Measurements from ENCODE around the gene NINL. TPM values are rescaled to one million over a fixed set of nuclear protein-coding genes. Genes with fewer than 3 reads are reported as not detected.

The NINL gene
- total RNA-seq, 1 experiment from 2014 or later = 31.5 TPM

DNA sequence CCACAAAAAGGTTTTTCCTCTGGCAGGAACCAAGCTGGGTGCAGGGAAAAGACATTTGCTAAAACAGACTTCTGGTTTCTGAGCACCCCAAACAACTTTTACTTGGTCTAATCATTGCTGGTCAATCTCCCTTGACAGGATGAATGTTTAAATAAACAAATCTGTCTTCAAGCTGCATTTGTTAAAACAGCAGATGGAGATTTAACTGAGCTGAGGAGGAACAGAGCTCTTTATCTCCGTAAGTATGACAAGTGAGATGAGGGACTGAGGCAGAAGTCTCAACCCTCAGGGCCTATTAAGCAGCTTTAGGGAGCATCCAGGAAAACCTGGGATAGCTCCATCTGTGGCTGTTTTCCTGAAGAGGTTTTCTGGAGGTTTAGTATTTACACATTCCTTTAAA is 40.6 kb downstream of the NINL start:
- CTCF ChIA-PET = no interaction called here

DNA sequence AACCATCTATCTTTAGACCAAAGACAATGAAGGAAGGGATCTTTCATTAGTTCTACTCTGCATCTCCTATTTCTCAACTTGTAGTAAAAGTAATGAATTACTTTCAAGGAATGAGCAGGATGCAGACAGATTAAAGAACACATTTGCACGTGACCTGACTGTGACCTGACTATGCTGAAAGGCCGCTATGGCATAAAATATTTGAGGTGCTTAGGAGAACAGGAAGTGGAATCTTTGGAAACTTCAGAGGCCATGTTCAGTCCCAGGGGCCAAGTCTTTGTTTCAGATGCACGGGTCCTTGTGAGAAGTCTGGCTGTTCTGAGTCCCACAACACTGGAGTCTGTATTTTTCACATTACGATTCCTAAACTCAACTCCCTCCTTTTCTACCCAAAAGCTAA is 41.0 kb downstream of the NINL start:
- TF ChIP-seq EZH2 (IDR thresholded peaks at IDR 0.05; ENCODE audit: borderline replicate concordance, low read depth, low read length, poor library complexity, severe bottlenecking) = no peak
- TF ChIP-seq, protein P1, sequence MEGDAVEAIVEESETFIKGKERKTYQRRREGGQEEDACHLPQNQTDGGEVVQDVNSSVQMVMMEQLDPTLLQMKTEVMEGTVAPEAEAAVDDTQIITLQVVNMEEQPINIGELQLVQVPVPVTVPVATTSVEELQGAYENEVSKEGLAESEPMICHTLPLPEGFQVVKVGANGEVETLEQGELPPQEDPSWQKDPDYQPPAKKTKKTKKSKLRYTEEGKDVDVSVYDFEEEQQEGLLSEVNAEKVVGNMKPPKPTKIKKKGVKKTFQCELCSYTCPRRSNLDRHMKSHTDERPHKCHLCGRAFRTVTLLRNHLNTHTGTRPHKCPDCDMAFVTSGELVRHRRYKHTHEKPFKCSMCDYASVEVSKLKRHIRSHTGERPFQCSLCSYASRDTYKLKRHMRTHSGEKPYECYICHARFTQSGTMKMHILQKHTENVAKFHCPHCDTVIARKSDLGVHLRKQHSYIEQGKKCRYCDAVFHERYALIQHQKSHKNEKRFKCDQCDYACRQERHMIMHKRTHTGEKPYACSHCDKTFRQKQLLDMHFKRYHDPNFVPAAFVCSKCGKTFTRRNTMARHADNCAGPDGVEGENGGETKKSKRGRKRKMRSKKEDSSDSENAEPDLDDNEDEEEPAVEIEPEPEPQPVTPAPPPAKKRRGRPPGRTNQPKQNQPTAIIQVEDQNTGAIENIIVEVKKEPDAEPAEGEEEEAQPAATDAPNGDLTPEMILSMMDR (conservative IDR thresholded peaks at IDR 0.05; ENCODE audit: low read depth, low read length) = no peak
- intact Hi-C loops (cut with micrococcal nuclease; ENCODE audit: unreplicated experiment) = no loop called here
- peak; percentile 24 for DNase-seq (ENCODE audit: low spot score)
- Histone ChIP-seq H3K4me3 (ENCODE audit: low read depth, low read length, poor library complexity, severe bottlenecking) (no peak overlapping the region), H3K27ac (ENCODE audit: low read depth, low read length, poor library complexity, severe bottlenecking) (peak overlapping the region; percentile 56), H3K9me3 (ENCODE audit: low read depth, low read length, poor library complexity, severe bottlenecking) (no peaks in the 10 kb centered on the region), H3K4me1 (ENCODE audit: insufficient read depth, low read length, poor library complexity, severe bottlenecking) (peaks cover 36% of the 10 kb centered on the region), H3K27me3 (replicated peaks; ENCODE audit: insufficient read depth, low read depth, low read length, poor library complexity) (no peaks in the 10 kb centered on the region), H3K36me3 (ENCODE audit: insufficient read depth, low read length, poor library complexity, severe bottlenecking) (no peaks in the 10 kb centered on the region)
- POLR2A ChIA-PET (ENCODE audit: low non-redundant PET) = no interaction called here
- CTCF ChIA-PET = no interaction called here
- no TSS peak for BruUV-seq (replicated peaks)

More for the DNA sequence above, 40.6 kb downstream of the NINL start:
- Histone ChIP-seq H3K4me3 (ENCODE audit: low read depth, low read length, poor library complexity, severe bottlenecking) (no peak overlapping the region), H3K27me3 (replicated peaks; ENCODE audit: insufficient read depth, low read depth, low read length, poor library complexity) (no peaks in the 10 kb centered on the region), H3K4me1 (ENCODE audit: insufficient read depth, low read length, poor library complexity, severe bottlenecking) (peaks cover 32% of the 10 kb centered on the region), H3K36me3 (ENCODE audit: insufficient read depth, low read length, poor library complexity, severe bottlenecking) (no peaks in the 10 kb centered on the region), H3K27ac (ENCODE audit: low read depth, low read length, poor library complexity, severe bottlenecking) (peak overlapping the region; percentile 56), H3K9me3 (ENCODE audit: low read depth, low read length, poor library complexity, severe bottlenecking) (no peaks in the 10 kb centered on the region)
- TF ChIP-seq, protein P1 (conservative IDR thresholded peaks at IDR 0.05; ENCODE audit: low read depth, low read length) = no peak
- intact Hi-C loops (cut with micrococcal nuclease; ENCODE audit: unreplicated experiment) = no loop called here
- POLR2A ChIA-PET (ENCODE audit: low non-redundant PET) = no interaction called here
- DNase-seq (ENCODE audit: low spot score) = no peak
- BruUV-seq (replicated peaks) = no TSS peak

DNA sequence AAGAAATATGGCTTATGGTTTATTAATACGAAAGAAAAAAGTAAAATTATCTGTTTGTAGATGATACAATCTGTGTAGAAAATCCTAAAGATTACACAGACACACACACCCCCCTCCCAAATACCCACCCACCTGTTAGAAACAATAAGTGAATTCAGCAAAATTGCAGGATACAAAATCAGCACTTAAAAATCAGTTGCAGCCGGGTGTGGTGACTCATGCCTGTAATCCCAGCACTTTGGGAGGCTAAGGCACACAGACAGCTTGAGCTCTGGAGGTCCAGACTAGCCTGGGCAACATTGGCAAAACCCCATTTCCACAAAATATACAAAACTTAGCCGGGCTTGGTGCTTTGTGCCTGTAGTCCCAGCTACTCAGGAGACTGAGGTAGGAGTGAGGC is 42.3 kb downstream of the NINL start:
- DNase-seq (ENCODE audit: low spot score) = peak; percentile 56
- no peaks in the 10 kb centered on the region for H3K9me3 ChIP-seq (ENCODE audit: low read depth, low read length, poor library complexity, severe bottlenecking)
- POLR2A ChIA-PET (ENCODE audit: low non-redundant PET) = no interaction called here
- BruUV-seq (replicated peaks) = no TSS peak
- H3K4me1 ChIP-seq (ENCODE audit: insufficient read depth, low read length, poor library complexity, severe bottlenecking) = peaks cover 37% of the 10 kb centered on the region
- TF ChIP-seq, protein P1 (conservative IDR thresholded peaks at IDR 0.05; ENCODE audit: low read depth, low read length) = no peak
- no peak for TF ChIP-seq EZH2 (IDR thresholded peaks at IDR 0.05; ENCODE audit: borderline replicate concordance, low read depth, low read length, poor library complexity, severe bottlenecking)
- no peak overlapping the region for H3K4me3 ChIP-seq (ENCODE audit: low read depth, low read length, poor library complexity, severe bottlenecking)
- no peak overlapping the region for H3K27ac ChIP-seq (ENCODE audit: low read depth, low read length, poor library complexity, severe bottlenecking)
- intact Hi-C loops (cut with micrococcal nuclease; ENCODE audit: unreplicated experiment) = no loop called here
- CTCF ChIA-PET = no interaction called here
- H3K27me3 ChIP-seq (replicated peaks; ENCODE audit: insufficient read depth, low read depth, low read length, poor library complexity) = no peaks in the 10 kb centered on the region
- no peaks in the 10 kb centered on the region for H3K36me3 ChIP-seq (ENCODE audit: insufficient read depth, low read length, poor library complexity, severe bottlenecking)

All from A673 (cell line).